SH-SY5Y (cell line): ENCODE results near the gene FAM83C.

ENCODE experiments used
- GATA2 ChIP-seq: IDR thresholded peaks from 2 replicates; pipeline ENCODE4 v1.6.1; 2011; ENCODE audit warnings: mild to moderate bottlenecking, low read depth, low read length
- GATA3 ChIP-seq: IDR thresholded peaks from 2 replicates; pipeline ENCODE4 v1.6.1; 2011; ENCODE audit warnings: low read depth, mild to moderate bottlenecking, low read length, moderate library complexity

GRCh38 chr20:35270021-35270902, 22.0 kb downstream of the FAM83C start:
- TF ChIP-seq GATA3, result no peak
- TF ChIP-seq GATA2, result no peak
